Activated naive CD8-positive, alpha-beta T cell (primary cell): ENCODE data around the gene ARHGEF26.

Experiments
- H3K27ac Mint-ChIP-seq: one replicate; pipeline ENCODE4 v1.8.0; 2021; ENCODE audit warnings: mixed read lengths
- H3K27me3 Mint-ChIP-seq: one replicate; pipeline ENCODE4 v1.8.0; 2021; ENCODE audit warnings: mixed read lengths
- H3K36me3 Mint-ChIP-seq: one replicate; pipeline ENCODE4 v1.8.0; 2021; ENCODE audit warnings: mixed read lengths
- H3K4me1 Mint-ChIP-seq: one replicate; pipeline ENCODE4 v1.8.0; 2021; ENCODE audit warnings: low read depth, mixed read lengths
- H3K4me3 Mint-ChIP-seq: one replicate; pipeline ENCODE4 v1.8.0; 2021; ENCODE audit warnings: mild to moderate bottlenecking, mixed read lengths
- H3K9me3 Mint-ChIP-seq: one replicate; pipeline ENCODE4 v1.8.0; 2021; ENCODE audit warnings: low read depth, mixed read lengths

Gene ARHGEF26

GRCh38 chr3:154101250-154101649 lies 19.9 kb upstream of the ARHGEF26 start:
- Mint-ChIP-seq H3K4me3 (no peak overlapping the region), H3K4me1 (no peaks in the 10 kb centered on the region), H3K9me3 (no peaks in the 10 kb centered on the region), H3K36me3 (no peaks in the 10 kb centered on the region), H3K27me3 (peaks cover 2% of the 10 kb centered on the region), H3K27ac (no peak overlapping the region)

- peaks cover 2% of the 10 kb centered on the region for H3K27me3 Mint-ChIP-seq
- no peaks in the 10 kb centered on the region for H3K36me3 Mint-ChIP-seq
- H3K27ac Mint-ChIP-seq, result no peak overlapping the region
- no peaks in the 10 kb centered on the region for H3K9me3 Mint-ChIP-seq
- H3K4me3 Mint-ChIP-seq, result no peak overlapping the region
- H3K4me1 Mint-ChIP-seq, result no peaks in the 10 kb centered on the region
These were observed 19.0 kb upstream of the ARHGEF26 start for GRCh38 chr3:154102225-154102624.

GRCh38 chr3:154105218-154105975 lies 15.8 kb upstream of the ARHGEF26 start:
- no peak overlapping the region for H3K4me3 Mint-ChIP-seq
- no peaks in the 10 kb centered on the region for H3K36me3 Mint-ChIP-seq
- no peaks in the 10 kb centered on the region for H3K9me3 Mint-ChIP-seq
- H3K27me3 Mint-ChIP-seq, result peaks cover 2% of the 10 kb centered on the region
- H3K4me1 Mint-ChIP-seq, result no peaks in the 10 kb centered on the region
- H3K27ac Mint-ChIP-seq, result no peak overlapping the region

- H3K4me1 Mint-ChIP-seq, result no peaks in the 10 kb centered on the region
- peaks cover 6% of the 10 kb centered on the region for H3K27me3 Mint-ChIP-seq
- no peak overlapping the region for H3K4me3 Mint-ChIP-seq
- no peak overlapping the region for H3K27ac Mint-ChIP-seq
- H3K36me3 Mint-ChIP-seq, result no peaks in the 10 kb centered on the region
- H3K9me3 Mint-ChIP-seq, result no peaks in the 10 kb centered on the region
These were observed 9.7 kb upstream of the ARHGEF26 start for GRCh38 chr3:154111365-154111935.

GRCh38 chr3:154112146-154112852 lies 8.9 kb upstream of the ARHGEF26 start:
- Mint-ChIP-seq H3K9me3 (no peaks in the 10 kb centered on the region), H3K27ac (no peak overlapping the region), H3K4me1 (no peaks in the 10 kb centered on the region)

GRCh38 chr3:154113609-154114008 lies 7.6 kb upstream of the ARHGEF26 start:
- H3K9me3 Mint-ChIP-seq, result no peaks in the 10 kb centered on the region
- no peaks in the 10 kb centered on the region for H3K4me1 Mint-ChIP-seq
- H3K36me3 Mint-ChIP-seq, result no peaks in the 10 kb centered on the region
- H3K4me3 Mint-ChIP-seq, result no peak overlapping the region
- no peak overlapping the region for H3K27ac Mint-ChIP-seq
- H3K27me3 Mint-ChIP-seq, result peaks cover 20% of the 10 kb centered on the region

More at GRCh38 chr3:154112146-154112852, 8.9 kb upstream of the ARHGEF26 start:
- no peak overlapping the region for H3K4me3 Mint-ChIP-seq
- peaks cover 11% of the 10 kb centered on the region for H3K27me3 Mint-ChIP-seq
- no peaks in the 10 kb centered on the region for H3K36me3 Mint-ChIP-seq

GRCh38 chr3:154115332-154115731 lies 5.9 kb upstream of the ARHGEF26 start:
- Mint-ChIP-seq H3K27me3 (peaks cover 30% of the 10 kb centered on the region), H3K9me3 (no peaks in the 10 kb centered on the region), H3K27ac (no peak overlapping the region), H3K36me3 (no peaks in the 10 kb centered on the region), H3K4me3 (no peak overlapping the region), H3K4me1 (no peaks in the 10 kb centered on the region)

- Mint-ChIP-seq H3K27ac (no peak overlapping the region), H3K36me3 (no peaks in the 10 kb centered on the region), H3K4me1 (peaks cover 18% of the 10 kb centered on the region), H3K27me3 (peaks cover 44% of the 10 kb centered on the region), H3K4me3 (no peak overlapping the region), H3K9me3 (no peaks in the 10 kb centered on the region)
These were observed 1.2 kb upstream of the ARHGEF26 start for GRCh38 chr3:154119951-154120350.

- H3K4me3 Mint-ChIP-seq, result peak overlapping the region; percentile 83
These were observed 736 bp downstream of the ARHGEF26 start for GRCh38 chr3:154121701-154122551.

GRCh38 chr3:154122552-154122911 lies 1.3 kb downstream of the ARHGEF26 start:
- Mint-ChIP-seq H3K4me3 (peak overlapping the region; percentile 78), H3K9me3 (no peaks in the 10 kb centered on the region), H3K4me1 (peaks cover 18% of the 10 kb centered on the region), H3K27ac (no peak overlapping the region), H3K36me3 (no peaks in the 10 kb centered on the region), H3K27me3 (peaks cover 38% of the 10 kb centered on the region)

More at GRCh38 chr3:154121701-154122551, 736 bp downstream of the ARHGEF26 start:
- Mint-ChIP-seq H3K27me3 (peaks cover 43% of the 10 kb centered on the region), H3K9me3 (no peaks in the 10 kb centered on the region), H3K27ac (no peak overlapping the region), H3K4me1 (peaks cover 18% of the 10 kb centered on the region), H3K36me3 (no peaks in the 10 kb centered on the region)

GRCh38 chr3:154122912-154123559 lies 1.8 kb downstream of the ARHGEF26 start:
- Mint-ChIP-seq H3K36me3 (no peaks in the 10 kb centered on the region), H3K9me3 (no peaks in the 10 kb centered on the region), H3K27me3 (peaks cover 39% of the 10 kb centered on the region), H3K4me3 (peak overlapping the region; percentile 78), H3K27ac (no peak overlapping the region), H3K4me1 (peaks cover 18% of the 10 kb centered on the region)

- Mint-ChIP-seq H3K9me3 (no peaks in the 10 kb centered on the region), H3K36me3 (no peaks in the 10 kb centered on the region), H3K27me3 (peaks cover 32% of the 10 kb centered on the region), H3K4me1 (peaks cover 18% of the 10 kb centered on the region), H3K27ac (no peak overlapping the region), H3K4me3 (no peak overlapping the region)
These were observed 2.7 kb downstream of the ARHGEF26 start for GRCh38 chr3:154123906-154124305.

GRCh38 chr3:154125378-154126030 lies 4.3 kb downstream of the ARHGEF26 start:
- no peak overlapping the region for H3K27ac Mint-ChIP-seq
- H3K4me1 Mint-ChIP-seq, result peaks cover 18% of the 10 kb centered on the region
- no peaks in the 10 kb centered on the region for H3K36me3 Mint-ChIP-seq
- no peak overlapping the region for H3K4me3 Mint-ChIP-seq
- no peaks in the 10 kb centered on the region for H3K9me3 Mint-ChIP-seq
- H3K27me3 Mint-ChIP-seq, result peaks cover 30% of the 10 kb centered on the region

- no peaks in the 10 kb centered on the region for H3K36me3 Mint-ChIP-seq
- H3K27ac Mint-ChIP-seq, result no peak overlapping the region
- H3K9me3 Mint-ChIP-seq, result no peaks in the 10 kb centered on the region
- H3K4me1 Mint-ChIP-seq, result peaks cover 11% of the 10 kb centered on the region
- peaks cover 31% of the 10 kb centered on the region for H3K27me3 Mint-ChIP-seq
- no peak overlapping the region for H3K4me3 Mint-ChIP-seq
These were observed 5.5 kb downstream of the ARHGEF26 start for GRCh38 chr3:154126651-154127050.
